Progenitor cell of endocrine pancreas (in vitro differentiated cells): ENCODE measurements around the gene PAK5. TPM values are rescaled to one million over a fixed set of nuclear protein-coding genes. Genes with fewer than 3 reads are reported as not detected.

Experiments used
- DNase-seq: peaks from one replicate; pipeline ENCODE4 v3.0.0; 2021; ENCODE audit warnings: low spot score; ENCODE audit not compliant: unreplicated experiment
- H3K27ac Mint-ChIP-seq: 2 replicates; pipeline ENCODE4 v1.8.0; 2021; ENCODE audit warnings: mild to moderate bottlenecking, moderate library complexity, mixed read lengths
- H3K27me3 Mint-ChIP-seq: 2 replicates; pipeline ENCODE4 v1.8.0; 2021; ENCODE audit warnings: mixed read lengths
- H3K36me3 Mint-ChIP-seq: 2 replicates; pipeline ENCODE4 v1.8.0; 2022; ENCODE audit warnings: mixed read lengths; ENCODE audit not compliant: insufficient read depth
- H3K4me1 Mint-ChIP-seq: 2 replicates; pipeline ENCODE4 v1.8.0; 2021; ENCODE audit warnings: low read depth, mixed read lengths
- H3K4me3 Mint-ChIP-seq: 2 replicates; pipeline ENCODE4 v1.8.0; 2021; ENCODE audit warnings: low read depth, mild to moderate bottlenecking, moderate library complexity, mixed read lengths
- H3K9me3 Mint-ChIP-seq: 2 replicates; pipeline ENCODE4 v1.8.0; 2021; ENCODE audit warnings: low read depth, mixed read lengths
- CTCF ChIP-seq: fragments of 200-600 bp; sonication (generic); IDR thresholded peaks from one replicate; pipeline ENCODE4 v1.5.0; 2021; ENCODE audit warnings: antibody characterized with exemption, mild to moderate bottlenecking; ENCODE audit not compliant: unreplicated experiment
- total RNA-seq: library from RNA; stranded (reverse); gene quantifications from 2 replicates; pipeline ENCODE4 v1.2.1, GENCODE V29; 2021

The PAK5 gene
- total RNA-seq, 1 donor from 2014 or later = 12.2 TPM

GRCh38 chr20:9815632-9816031 is 23.2 kb downstream of the PAK5 start:
- no peaks in the 10 kb centered on the region for H3K27me3 Mint-ChIP-seq
- H3K4me3 Mint-ChIP-seq = no peak overlapping the region
- H3K4me1 Mint-ChIP-seq = peaks cover 16% of the 10 kb centered on the region
- TF ChIP-seq CTCF = no peak
- H3K9me3 Mint-ChIP-seq = no peaks in the 10 kb centered on the region
- no peak overlapping the region for H3K27ac Mint-ChIP-seq
- no peak for DNase-seq
- peaks cover 4% of the 10 kb centered on the region for H3K36me3 Mint-ChIP-seq

- no peak for TF ChIP-seq CTCF
These were observed 28.1 kb downstream of the PAK5 start for GRCh38 chr20:9810738-9811137.

GRCh38 chr20:9809271-9809670 is 29.6 kb downstream of the PAK5 start:
- no peak overlapping the region for H3K4me3 Mint-ChIP-seq
- H3K4me1 Mint-ChIP-seq = peaks cover 5% of the 10 kb centered on the region
- peaks cover 3% of the 10 kb centered on the region for H3K9me3 Mint-ChIP-seq
- no peak for TF ChIP-seq CTCF
- no peak overlapping the region for H3K27ac Mint-ChIP-seq
- DNase-seq = no peak
- H3K36me3 Mint-ChIP-seq = peaks cover 4% of the 10 kb centered on the region
- H3K27me3 Mint-ChIP-seq = no peaks in the 10 kb centered on the region

More at GRCh38 chr20:9810738-9811137, 28.1 kb downstream of the PAK5 start:
- Mint-ChIP-seq H3K27ac (no peak overlapping the region), H3K36me3 (peaks cover 6% of the 10 kb centered on the region), H3K27me3 (no peaks in the 10 kb centered on the region), H3K4me3 (no peak overlapping the region), H3K9me3 (peaks cover 3% of the 10 kb centered on the region), H3K4me1 (peaks cover 5% of the 10 kb centered on the region)
- DNase-seq = no peak

- TF ChIP-seq CTCF = no peak
- peaks cover 3% of the 10 kb centered on the region for H3K9me3 Mint-ChIP-seq
- H3K4me1 Mint-ChIP-seq = peaks cover 6% of the 10 kb centered on the region
- no peak overlapping the region for H3K4me3 Mint-ChIP-seq
- H3K36me3 Mint-ChIP-seq = peaks cover 2% of the 10 kb centered on the region
- no peaks in the 10 kb centered on the region for H3K27me3 Mint-ChIP-seq
- no peak overlapping the region for H3K27ac Mint-ChIP-seq
- DNase-seq = no peak
These were observed 30.7 kb downstream of the PAK5 start for GRCh38 chr20:9808166-9808565.

- Mint-ChIP-seq H3K4me1 (peaks cover 9% of the 10 kb centered on the region), H3K27ac (no peak overlapping the region), H3K4me3 (no peak overlapping the region), H3K36me3 (peaks cover 2% of the 10 kb centered on the region), H3K9me3 (peaks cover 3% of the 10 kb centered on the region), H3K27me3 (no peaks in the 10 kb centered on the region)
- DNase-seq = no peak
- TF ChIP-seq CTCF = no peak
These were observed 31.7 kb downstream of the PAK5 start for GRCh38 chr20:9807136-9807535.
